GM19397 (cell line): ENCODE measurements around the gene TBL1X.
"Not testable (repeated sequence)": the region's sequence is repeated elsewhere in the genome, so short reads cannot be mapped to it uniquely, and the experiment has no call there.

ENCODE experiments used
- ATAC-seq: cut with Tn5 transposase; IDR thresholded peaks from one replicate; pipeline ENCODE4 v1.9.1; 2021; ENCODE audit warnings: mild to moderate bottlenecking, moderate library complexity; ENCODE audit not compliant: unreplicated experiment

Gene TBL1X

DNA sequence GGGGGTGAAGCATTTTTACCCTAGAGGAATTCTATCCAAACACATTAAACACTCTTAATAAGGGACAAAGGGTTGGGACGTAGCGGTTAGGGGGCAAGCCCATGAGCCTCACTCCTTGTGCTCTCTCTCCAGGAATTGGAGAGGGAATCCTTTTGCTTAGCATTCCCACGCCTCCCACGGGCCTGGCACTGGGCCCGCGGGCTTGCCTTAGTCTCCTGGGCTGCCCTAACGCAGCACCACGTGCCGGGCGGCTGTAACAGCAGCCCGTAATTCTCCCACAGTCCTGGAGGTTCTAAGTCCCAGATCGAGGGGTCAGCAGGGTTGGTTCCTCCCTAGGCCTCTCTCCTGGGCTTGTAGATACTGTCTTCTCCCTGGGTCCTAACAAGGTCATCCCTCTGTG, 67.5 kb downstream of the TBL1X start:
- no peak for ATAC-seq

DNA sequence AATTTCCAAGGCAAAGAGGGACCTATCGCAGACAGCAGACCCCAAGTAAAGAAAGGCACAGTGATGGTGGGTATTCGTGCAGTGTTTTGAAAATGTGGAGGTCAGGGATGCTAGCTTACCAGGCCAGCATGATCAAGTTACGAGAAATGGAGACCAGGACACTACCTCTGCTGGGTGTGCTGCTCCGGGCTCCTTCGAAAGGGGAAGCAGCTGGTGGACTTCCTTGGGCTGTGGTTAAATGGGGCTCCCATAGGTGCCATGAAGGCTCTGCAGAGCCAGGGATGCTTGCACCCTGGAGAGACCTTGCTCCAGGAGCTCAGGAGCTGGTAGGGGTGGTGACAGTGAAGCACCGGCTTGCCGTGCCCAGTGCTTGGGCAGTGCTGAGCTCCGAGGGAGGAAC, 68.8 kb downstream of the TBL1X start:
- ATAC-seq, result no peak

DNA sequence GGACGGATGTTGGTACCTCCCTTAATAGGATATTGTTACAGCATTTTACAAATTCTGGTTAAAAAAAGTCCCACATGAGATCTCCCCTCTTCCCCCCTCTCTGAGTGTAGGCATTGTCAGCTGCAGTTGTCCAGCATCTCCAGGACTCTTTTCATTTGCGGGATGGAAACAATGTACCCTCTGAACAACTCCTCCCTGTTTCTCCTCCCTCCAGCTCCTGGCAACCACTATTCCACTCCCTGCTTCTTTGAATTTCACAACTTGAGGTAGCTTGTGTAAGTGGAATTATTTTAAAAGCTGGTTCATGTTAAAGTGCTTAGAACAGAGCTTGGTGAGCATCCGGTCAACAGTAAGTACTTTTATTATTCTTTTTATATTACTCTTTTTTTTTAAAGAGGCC, 69.8 kb downstream of the TBL1X start:
- ATAC-seq, result no peak

DNA sequence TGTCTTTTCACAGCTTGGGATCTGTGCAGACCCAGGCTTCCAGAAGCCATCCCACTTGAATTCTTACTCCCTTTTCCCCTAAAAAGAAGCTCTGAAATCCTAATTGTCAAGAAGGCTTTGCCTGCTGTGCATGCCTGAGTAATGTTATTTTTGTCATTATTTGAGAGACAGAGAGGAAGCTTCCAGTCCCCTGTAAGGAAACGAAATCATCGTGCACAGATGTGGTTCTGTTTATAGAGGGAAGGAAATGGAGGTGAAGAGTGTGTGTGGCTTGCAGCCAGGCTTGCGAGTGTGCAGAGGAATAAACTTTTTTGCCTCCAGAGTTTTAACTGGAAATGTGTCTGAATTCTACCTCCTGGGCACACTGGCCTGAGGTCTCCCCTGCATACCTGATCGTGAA, 70.2 kb downstream of the TBL1X start:
- no peak for ATAC-seq

DNA sequence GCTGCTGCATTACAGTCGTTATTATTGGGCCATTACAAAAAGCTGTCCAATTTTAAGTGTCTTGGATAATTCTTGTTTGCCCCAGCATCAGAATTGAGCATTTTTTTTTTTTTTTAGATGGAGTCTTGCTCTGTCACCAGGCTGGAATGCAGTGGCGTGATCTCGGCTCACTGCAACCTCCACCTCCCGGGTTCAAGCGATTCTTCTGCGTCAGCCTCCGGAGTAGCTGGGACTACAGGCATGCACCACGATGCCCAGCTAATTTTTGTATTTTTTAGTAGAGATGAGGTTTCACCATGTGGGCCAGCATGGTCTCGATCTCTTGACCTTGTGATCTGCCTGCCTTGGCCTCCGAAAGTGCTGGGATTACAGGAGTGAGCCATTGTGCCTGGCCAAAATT, 71.3 kb downstream of the TBL1X start:
- not testable (repeated sequence) for ATAC-seq

DNA sequence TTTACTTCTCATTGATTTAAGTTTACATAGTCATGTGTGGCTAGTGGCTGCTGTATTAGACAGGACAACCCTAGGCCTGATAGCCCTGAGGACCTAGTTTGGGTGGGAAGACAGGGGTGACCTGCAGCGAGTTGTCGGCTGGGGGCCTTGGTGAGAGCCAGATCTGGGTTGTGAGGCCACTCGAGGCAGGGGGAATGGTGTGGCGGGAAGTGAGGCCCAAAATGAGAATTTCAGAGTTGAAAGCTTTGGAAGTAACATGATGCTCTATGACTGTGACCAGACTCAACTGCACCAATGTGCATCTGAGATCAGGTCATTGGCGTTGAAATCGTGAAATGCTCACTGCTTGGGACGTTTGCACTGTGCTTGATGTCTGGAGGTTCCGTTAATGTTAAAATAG, 72.9 kb downstream of the TBL1X start:
- no peak for ATAC-seq

DNA sequence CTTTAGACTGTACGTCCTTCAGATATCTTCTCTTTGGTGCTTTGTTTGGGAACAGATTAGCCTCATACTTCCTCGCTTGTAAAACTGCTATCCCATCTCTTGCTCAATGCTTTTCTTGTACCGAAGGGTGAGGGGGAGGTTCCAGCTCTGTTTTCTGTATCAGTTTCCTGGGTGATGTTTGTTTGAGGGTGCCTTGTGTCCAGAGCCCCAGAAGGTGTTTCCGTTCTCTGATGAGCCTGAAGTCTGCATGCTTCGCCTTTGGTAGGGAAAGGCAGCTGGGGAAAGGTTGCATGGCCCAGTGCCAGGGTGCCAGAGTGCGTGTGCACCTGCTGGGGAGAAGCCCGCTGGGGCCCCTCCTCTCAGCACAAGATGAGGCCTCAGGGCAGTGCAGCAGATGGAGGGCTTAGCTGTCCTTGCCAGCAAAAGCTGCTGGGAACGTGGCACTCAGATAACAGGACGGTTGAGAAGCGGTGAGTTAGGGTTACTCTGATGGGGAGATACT, 73.7 kb downstream of the TBL1X start:
- no peak for ATAC-seq

DNA sequence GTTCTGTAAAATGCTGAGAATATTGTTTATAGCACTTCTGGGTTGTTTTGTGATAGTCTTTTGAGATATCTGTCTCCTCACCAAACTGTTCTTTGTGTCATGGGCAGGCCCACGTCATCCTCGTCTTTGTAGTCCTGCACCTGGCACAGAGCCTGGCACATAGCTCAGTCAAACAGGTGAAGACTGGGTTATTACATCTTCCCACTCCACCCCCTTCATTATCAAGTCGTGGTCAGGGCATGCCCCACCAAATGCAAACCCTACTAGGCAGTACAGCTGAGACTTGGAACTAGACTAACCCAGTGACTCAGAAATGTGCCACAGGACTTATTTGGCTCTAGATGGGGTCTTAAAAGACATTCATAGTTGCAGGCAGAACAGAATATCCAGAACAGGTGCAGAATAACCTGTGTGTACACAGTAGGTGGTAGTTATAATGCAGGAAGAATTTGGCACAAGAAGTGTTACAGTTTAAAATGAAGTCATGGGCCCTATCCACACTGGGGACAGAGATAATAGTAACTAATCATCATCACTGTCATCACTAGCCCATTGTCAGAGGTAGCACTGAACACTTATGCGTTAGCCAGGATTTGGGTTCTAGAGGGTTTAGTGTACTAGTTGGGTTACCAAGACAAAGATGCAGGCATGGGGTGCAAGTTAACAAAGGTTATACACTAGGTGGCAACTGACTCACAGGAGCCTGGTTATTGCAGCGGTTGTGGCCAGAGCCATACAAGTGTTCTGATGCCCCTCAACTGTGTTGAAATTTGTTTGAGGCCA, 74.9 kb downstream of the TBL1X start:
- no peak for ATAC-seq

DNA sequence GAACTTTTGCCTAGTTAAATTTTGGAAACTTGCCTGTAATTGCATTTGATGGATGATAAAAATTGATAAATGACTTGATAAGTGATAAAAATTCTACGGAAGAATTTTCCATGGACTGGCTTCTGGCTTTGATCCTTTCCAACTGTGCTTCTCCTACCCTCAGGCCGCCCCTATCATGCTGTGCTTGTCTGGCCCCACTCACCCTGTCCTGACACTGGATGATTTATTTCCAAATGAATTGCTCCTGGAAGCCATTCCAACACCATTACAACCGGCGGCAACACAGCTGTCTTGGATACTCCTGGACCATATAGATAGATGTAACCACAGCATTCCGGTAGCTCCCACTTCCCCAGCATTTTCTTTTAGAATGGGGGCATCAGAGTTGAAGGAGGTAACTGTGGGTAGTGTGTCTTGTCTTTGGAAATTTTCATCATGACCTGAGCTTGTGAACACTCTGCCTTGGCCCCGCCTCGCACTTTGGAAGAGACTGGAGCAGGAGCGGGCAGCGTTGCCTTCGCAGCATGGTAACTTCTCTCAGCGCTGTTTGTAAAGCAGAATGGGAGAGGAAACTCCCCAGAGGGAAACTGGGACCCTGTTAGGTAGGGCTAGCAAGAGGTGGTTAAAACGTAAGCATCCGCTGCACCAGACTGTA, 77.4 kb downstream of the TBL1X start:
- no peak for ATAC-seq

DNA sequence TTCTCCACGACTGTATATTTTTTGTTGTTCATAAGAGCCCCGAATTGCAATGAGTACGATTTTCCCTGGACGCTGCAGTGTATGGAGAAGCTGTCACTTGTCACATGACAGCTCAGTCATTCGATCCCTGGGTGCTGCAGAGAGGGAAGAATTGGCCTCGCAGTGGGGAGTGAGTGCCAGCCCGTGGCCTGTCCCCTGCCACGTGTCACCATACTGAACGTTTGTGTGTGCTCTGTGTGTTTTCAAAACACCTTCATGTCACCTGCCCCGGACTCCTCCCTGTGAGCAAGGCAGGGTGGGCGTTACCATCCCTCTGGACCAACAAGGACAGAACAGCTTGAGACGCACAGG, 77.9 kb downstream of the TBL1X start:
- ATAC-seq, result no peak

DNA sequence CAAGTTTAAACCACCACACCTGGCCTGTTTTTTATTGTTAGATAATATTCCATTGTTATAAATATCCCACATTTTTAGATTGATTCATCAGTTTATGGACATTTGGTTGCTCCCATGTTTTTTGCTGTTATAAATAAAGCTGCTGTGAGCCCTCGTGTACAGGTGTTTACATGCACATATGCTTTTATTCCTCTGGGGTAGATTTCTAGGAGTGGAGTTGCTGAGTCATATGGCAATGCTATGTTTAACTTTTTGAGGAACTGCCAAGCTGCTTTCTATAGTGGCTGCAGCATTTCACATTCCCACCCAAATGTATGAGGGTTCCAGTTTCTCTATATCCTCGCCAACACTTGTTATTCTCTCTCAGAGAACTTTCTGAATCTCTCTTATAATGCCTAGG, 90.5 kb downstream of the TBL1X start:
- ATAC-seq, result no peak

DNA sequence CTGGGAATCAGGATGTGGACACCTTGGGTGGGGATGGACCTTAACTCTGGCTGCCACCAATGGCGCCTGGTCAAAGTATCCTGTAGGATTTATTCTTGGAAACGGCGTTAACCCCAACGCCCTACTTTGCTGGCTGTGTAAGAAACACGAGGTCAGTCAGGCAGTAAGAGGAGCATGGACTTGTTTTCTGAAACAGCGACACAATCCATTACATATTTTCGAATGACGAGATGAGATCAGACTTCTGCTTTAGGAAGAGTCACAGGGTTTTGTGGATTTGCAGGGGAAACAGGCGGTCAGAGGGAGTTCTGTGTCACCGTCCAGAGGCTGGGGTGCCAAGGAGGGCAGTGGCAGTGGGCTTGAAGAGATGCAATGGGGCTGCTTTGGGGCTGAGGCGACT, 92.2 kb downstream of the TBL1X start:
- no peak for ATAC-seq

DNA sequence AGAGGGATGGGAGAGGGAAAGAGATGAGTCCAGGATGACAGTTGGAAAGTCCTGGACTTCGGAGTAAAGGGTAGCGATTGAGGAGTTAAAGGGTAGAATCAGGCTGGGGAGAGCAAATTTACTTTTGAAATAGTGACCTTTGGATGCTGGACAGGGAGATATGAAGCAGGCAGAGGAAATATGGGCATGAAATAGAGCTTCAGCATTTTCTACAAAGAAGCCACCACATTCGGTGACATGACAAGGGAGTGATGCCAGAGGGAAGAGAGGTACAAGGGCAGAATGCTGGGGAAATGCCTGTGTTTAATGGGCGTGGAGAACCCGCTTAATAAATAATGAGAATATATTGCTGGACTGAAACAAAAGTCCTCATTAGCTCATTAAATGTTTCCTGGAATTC, 92.7 kb downstream of the TBL1X start:
- ATAC-seq, result no peak

DNA sequence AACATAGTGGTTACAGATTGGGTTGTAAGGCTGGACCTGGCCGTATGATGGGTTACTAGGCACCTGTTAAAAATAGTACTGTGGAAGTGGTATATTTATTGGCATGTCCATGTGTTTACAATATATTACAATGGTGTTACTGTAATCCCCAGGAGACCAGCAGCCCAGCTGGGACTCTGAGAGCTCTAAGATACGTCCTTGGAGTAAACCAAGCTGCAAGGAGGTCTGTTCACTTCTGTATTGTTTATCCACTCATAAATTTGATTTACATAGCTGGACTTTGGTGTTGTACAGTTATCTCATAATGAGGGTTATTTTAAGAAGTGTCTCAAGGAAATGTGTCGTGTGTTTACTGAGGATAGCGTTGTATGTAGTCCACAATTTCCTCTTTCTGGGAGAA, 93.8 kb downstream of the TBL1X start:
- no peak for ATAC-seq

DNA sequence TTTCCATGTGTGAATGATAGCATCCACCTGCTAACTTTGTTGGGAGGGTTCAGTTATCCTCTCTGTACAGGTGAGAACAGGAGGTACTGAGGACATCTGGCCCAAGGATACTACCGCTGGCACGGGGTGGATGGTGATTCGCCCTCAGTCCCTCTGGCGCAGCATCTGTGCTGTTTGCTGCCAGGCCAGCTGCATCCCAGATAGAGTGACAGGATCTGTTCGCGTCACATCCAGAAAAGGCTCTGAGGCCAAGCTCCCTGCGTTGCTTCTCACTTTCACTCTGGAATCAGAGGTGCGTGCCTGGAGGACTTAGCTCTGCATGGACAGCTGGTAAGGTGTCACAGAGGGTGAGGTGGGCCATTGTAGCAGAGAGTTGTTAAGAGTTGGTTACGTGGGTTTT, 95.4 kb downstream of the TBL1X start:
- no peak for ATAC-seq

DNA sequence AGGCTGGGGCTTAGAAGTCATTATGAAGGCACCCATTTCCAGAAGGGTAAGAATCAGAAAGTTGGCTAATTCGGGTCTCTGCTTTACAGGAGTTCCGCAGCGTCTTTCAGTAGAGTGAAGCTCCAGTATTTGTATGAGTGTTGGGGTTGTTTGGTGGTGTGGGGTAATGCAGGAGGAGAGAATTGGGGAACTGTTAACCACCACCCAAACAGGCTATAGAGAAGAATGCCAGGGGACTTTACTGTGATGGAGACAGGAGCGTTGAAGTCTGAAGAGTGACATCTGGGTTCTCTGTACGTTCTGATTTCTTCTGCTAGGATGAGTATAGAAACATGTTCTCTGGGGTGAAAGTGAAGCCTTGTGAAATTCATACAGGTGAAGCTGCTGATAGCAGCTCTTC, 96.3 kb downstream of the TBL1X start:
- ATAC-seq, result no peak

DNA sequence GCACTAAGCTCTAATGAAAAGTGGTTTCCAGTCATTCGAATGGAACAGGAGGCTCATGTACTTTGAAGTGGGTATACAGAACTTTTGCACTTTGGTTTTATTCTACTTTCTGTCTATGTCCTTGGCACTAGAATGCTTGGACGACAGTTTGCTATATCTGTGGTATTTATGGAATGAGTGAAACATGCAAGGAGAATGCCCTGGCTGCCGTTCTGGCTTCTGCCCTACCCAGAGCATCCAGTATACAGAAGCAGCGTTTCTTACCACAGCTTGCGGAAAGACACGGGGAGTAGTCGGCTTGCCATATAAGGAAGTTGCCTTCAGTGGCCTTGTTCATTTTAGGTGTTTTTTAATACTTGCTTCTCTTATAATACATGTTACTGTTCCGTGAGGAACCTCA, 98.0 kb downstream of the TBL1X start:
- no peak for ATAC-seq

DNA sequence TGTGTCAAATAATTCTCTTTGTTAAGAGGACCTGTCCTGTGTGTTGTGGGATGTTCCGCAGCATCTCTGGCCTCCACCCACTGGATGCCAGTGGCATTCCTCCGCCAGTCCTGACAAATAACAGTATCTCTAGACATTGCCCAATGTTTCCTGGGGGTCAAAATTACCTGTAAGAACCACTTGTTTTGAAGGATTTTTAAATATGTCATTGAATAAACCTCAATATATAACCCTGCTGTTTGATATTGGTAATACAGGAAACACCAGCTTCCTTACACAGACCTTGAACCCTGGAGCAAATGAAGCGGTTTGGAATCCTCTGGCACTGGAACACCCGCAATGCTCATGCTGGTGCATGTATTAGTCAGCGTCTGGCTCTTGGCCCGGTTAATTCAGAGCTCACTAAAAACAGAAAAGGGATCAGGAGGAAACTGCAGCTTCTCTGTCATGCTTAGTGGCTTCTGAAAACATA, 101.3 kb downstream of the TBL1X start:
- no peak for ATAC-seq

DNA sequence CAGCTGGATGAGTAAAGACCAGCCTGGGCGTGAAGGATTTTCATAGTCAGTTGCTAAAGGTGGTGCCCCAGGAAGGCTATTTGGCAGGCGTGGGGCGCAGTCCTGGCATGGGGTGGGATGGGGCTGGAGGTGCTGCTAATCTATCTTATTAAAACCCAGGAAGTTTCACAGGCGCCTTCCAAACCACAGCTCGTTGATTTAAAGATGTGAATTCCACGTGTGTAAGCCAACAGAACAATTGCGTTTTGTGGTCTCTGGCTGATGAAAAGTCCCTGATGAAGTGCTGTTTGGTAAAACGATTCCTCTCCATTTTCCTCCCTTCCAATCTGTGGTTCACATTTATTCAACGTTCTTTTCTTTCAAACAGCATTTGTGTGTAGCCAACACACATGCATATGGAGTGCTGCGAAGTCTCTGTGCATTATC, 105.0 kb downstream of the TBL1X start:
- ATAC-seq, result no peak

DNA sequence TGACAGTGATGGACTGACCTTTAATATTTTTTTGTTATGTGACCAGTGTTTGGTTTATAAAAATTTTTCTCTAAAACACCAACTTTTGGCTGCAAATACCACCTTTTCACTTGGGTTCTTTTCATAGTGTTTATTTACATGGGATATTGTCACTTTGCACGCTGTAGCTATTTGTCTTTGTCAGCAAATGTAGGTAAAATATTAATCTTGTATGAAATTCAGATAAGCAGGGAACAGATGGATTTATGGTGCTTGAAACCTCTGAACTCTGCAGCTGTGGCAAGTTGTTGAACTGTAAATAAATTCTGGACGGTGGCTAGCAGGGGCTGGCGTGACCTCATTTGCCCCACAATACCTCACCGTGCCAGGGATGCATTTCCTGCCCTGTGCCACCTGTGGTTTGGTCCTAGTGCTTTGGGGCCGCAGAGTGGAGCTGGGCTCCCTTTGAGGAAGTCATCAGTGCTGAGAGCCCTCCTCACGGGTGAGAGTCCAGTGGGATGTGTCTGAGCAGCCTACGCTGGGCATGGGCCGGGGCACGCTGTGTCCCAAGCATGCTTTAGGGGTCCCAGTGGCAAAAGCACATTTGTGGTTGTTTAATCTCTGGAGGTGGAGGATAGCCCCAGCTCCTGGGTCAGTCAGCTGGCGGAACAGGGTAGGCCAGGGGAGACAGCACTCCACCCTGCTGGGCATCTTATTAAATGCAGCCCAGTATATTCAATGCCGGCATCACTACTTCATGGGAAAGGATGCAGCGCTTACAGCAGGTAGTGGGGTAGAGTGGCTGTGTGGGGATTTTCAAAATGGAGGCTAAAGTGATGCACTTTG, 108.6 kb downstream of the TBL1X start:
- ATAC-seq, result no peak

DNA sequence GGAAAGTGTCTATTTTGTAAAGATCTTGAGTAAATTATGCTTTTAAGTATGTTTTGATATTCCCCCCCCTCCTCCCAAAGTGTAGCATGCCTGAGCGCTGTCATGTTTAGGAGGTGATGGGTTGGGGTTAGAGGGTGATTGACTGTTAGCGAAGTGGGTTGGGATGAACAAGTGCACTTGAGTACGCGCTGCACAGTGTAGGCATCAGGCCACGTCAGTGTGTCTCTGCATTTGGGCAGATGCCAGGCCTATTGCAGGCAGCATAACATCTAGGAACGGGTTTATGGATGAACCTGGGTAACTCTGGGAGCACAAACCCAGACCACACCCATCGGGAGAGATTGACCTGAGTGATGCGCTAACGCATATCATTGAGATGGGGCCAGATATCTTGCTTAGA, 111.2 kb downstream of the TBL1X start:
- no peak for ATAC-seq

DNA sequence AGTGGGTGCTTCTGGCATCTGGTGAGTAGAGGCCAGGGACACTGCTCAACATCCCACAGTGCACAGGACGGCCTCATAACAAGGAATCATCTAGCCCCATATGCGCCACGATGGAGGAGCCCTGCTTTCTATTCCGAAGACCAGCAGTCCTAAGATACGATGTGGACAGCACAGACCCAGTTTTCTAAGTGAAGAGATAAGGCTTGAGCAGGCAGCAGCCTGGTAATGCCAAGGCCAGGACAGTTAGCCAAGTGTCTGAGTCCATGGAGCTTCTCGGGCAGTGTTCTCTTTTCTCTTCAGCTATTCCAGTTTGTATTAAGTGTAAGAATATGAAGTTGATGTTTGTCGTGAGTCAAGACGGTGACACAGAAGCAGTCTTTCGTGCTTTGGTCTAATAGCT, 112.7 kb downstream of the TBL1X start:
- ATAC-seq, result no peak
